ENCODE data around the gene NEDD4L.

DNA sequence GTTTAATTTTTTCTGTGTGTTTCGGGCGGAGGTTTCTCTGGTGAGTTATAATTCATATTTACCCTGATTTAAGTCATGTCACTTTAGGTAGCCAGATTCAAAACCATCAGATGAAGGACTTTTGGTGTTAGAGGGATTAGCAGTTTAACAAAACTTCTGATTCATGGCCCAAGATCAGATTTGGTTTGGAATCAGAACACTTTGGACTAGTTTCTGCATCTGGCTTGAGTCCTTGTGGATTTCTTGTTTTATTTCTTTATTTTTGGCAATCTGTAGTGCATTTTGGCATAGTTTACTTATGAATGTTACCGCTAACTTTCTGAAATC lies 3.5 kb downstream of the NEDD4L start:
- no peak for TF ChIP-seq POLR2A (IDR thresholded peaks at IDR 0.05)
- no peak for TF ChIP-seq CTCF (IDR thresholded peaks at IDR 0.05)

All from adrenal gland (tissue), 5 donors.